SU-DHL-6 (cell line): ENCODE data around the gene DUSP9.

Source experiments
- H2AFZ ChIP-seq: fragments of 200-600 bp; sonication (generic); 2 replicates; pipeline ENCODE4 v1.6.1; 2014; ENCODE audit warnings: low read depth, mild to moderate bottlenecking, moderate library complexity, mixed read lengths, antibody characterized with exemption, low read length; ENCODE audit not compliant: severe bottlenecking
- H3F3A ChIP-seq: fragments of 200-600 bp; shearing (Covaris generic); 2 replicates; pipeline ENCODE4 v1.6.0; 2016; ENCODE audit warnings: antibody characterized with exemption, mild to moderate bottlenecking; ENCODE audit not compliant: insufficient read depth
- H3K27ac ChIP-seq: fragments of 200-600 bp; sonication (generic); 2 replicates; pipeline ENCODE4 v1.5.1; 2016; ENCODE audit warnings: low read depth, mild to moderate bottlenecking, low read length, moderate library complexity, mixed read lengths
- H3K27me3 ChIP-seq: fragments of 200-600 bp; sonication (generic), shearing (Covaris generic); 2 replicates; pipeline ENCODE4 v1.6.0; 2014; ENCODE audit warnings: mild to moderate bottlenecking, low read length
- H3K36me3 ChIP-seq: fragments of 200-600 bp; sonication (generic); 2 replicates; pipeline ENCODE4 v1.6.1; 2014; ENCODE audit warnings: mild to moderate bottlenecking, low read length, mixed read lengths
- H3K4me2 ChIP-seq: fragments of 300-600, 200-600 bp; shearing (Covaris generic), sonication (generic); 2 replicates; pipeline ENCODE4 v1.6.0; 2014; ENCODE audit warnings: low read length, low read depth, mild to moderate bottlenecking; ENCODE audit not compliant: poor library complexity, severe bottlenecking
- H3K4me3 ChIP-seq: fragments of 200-600 bp; sonication (generic); 2 replicates; pipeline ENCODE4 v1.5.1; 2014; ENCODE audit warnings: antibody characterized with exemption, low read length, mild to moderate bottlenecking, mixed read lengths; ENCODE audit not compliant: insufficient read depth, poor library complexity, severe bottlenecking
- H3K79me2 ChIP-seq: fragments of 200-600 bp; sonication (generic); 2 replicates; pipeline ENCODE4 v1.6.1; 2014; ENCODE audit warnings: mild to moderate bottlenecking, low read length, moderate library complexity; ENCODE audit not compliant: insufficient read depth
- H3K9ac ChIP-seq: fragments of 200-600 bp; sonication (generic); 2 replicates; pipeline ENCODE4 v1.7.0; 2014; ENCODE audit warnings: mild to moderate bottlenecking, low read length
- H3K9me2 ChIP-seq: fragments of 200-600 bp; sonication (generic); replicated peaks from 2 replicates; pipeline ENCODE4 v1.6.1; 2014; ENCODE audit warnings: low read length; ENCODE audit not compliant: insufficient read depth
- H3K9me3 ChIP-seq: fragments of 200-600 bp; sonication (generic); 2 replicates; pipeline ENCODE4 v1.6.1; 2014; ENCODE audit warnings: low read length, mixed read lengths; ENCODE audit not compliant: insufficient read depth
- H4K20me1 ChIP-seq: fragments of 200-600 bp; sonication (generic); 2 replicates; pipeline ENCODE4 v1.6.1; 2014; ENCODE audit warnings: low read depth, mild to moderate bottlenecking, antibody characterized with exemption, low read length, moderate library complexity, mixed read lengths
- EZH2phosphoT487 ChIP-seq: fragments of 200-600 bp; sonication (generic), shearing (Covaris generic); conservative IDR thresholded peaks from 2 replicates; pipeline ENCODE4 v1.6.1; 2018; ENCODE audit warnings: mild to moderate bottlenecking, antibody characterized with exemption, low read length, moderate library complexity, mixed read lengths
- TF ChIP-seq, protein P1 (sequence below): fragments of 200-600 bp; sonication (generic); IDR thresholded peaks from one replicate; pipeline ENCODE4 v1.5.1; 2017; ENCODE audit warnings: antibody characterized with exemption, mild to moderate bottlenecking, low read length, moderate library complexity; ENCODE audit not compliant: insufficient read depth, poor library complexity, severe bottlenecking

The DUSP9 gene

DNA sequence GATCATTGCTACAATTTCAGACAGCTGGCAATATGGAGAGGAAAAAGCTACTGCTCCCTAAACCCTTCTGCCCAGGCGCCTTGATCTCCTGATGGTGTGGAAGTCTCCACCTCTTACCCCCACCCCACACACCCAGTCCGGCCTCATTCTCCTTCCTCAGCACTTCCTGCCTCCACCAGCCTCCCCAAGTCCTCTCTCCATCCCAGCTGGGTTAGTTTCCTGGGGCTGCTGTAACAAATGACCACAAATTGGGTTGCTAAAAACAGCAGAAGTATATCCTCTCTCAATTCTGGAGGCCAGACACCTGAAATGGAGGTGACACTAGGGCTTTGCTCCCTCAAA lies 47.0 kb upstream of the DUSP9 start:
- TF ChIP-seq EZH2phosphoT487: no peak
- TF ChIP-seq, protein P1, sequence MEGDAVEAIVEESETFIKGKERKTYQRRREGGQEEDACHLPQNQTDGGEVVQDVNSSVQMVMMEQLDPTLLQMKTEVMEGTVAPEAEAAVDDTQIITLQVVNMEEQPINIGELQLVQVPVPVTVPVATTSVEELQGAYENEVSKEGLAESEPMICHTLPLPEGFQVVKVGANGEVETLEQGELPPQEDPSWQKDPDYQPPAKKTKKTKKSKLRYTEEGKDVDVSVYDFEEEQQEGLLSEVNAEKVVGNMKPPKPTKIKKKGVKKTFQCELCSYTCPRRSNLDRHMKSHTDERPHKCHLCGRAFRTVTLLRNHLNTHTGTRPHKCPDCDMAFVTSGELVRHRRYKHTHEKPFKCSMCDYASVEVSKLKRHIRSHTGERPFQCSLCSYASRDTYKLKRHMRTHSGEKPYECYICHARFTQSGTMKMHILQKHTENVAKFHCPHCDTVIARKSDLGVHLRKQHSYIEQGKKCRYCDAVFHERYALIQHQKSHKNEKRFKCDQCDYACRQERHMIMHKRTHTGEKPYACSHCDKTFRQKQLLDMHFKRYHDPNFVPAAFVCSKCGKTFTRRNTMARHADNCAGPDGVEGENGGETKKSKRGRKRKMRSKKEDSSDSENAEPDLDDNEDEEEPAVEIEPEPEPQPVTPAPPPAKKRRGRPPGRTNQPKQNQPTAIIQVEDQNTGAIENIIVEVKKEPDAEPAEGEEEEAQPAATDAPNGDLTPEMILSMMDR: no peak
- H3K9me3 ChIP-seq: no peaks in the 10 kb centered on the region
- H3F3A ChIP-seq: no peaks in the 10 kb centered on the region
- no peak overlapping the region for H2AFZ ChIP-seq
- no peaks in the 10 kb centered on the region for H3K79me2 ChIP-seq
- H3K36me3 ChIP-seq: no peaks in the 10 kb centered on the region
- no peaks in the 10 kb centered on the region for H3K27me3 ChIP-seq
- no peak overlapping the region for H3K27ac ChIP-seq
- peak overlapping the region; percentile 75 for H3K9ac ChIP-seq
- peak overlapping the region; percentile 61 for H3K4me2 ChIP-seq
- H3K9me2 ChIP-seq: no peaks in the 10 kb centered on the region
- H4K20me1 ChIP-seq: no peaks in the 10 kb centered on the region
- H3K4me3 ChIP-seq: peak overlapping the region; percentile 66

DNA sequence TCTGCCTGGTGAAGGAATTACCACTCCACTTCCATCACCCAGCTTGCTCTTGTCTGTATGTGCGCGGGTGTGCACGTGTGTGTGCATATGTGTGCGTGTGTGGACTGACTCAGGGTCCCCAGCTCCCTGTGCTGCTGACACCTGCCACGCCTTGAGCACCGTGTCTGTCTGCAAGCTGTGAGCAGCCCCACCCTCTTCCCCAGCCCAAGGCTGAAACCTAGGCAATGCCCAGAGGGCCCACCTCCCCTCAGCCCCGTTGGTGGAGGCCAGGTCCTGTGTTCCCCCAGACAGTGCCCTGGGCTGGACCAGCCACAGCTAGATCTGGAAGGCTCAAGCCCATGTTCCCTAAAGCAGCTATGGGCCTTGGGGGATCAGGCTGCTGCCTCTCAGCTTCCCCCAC lies 46.1 kb upstream of the DUSP9 start:
- TF ChIP-seq, protein P1: no peak
- TF ChIP-seq EZH2phosphoT487: no peak
- Histone ChIP-seq H4K20me1 (no peaks in the 10 kb centered on the region), H3K27me3 (no peaks in the 10 kb centered on the region), H3K9ac (no peak overlapping the region), H3K9me3 (no peaks in the 10 kb centered on the region), H3K36me3 (no peaks in the 10 kb centered on the region), H3K27ac (no peak overlapping the region), H3K4me3 (no peak overlapping the region), H3K4me2 (no peak overlapping the region), H3K79me2 (no peaks in the 10 kb centered on the region), H3F3A (no peaks in the 10 kb centered on the region), H2AFZ (no peak overlapping the region), H3K9me2 (no peaks in the 10 kb centered on the region)

DNA sequence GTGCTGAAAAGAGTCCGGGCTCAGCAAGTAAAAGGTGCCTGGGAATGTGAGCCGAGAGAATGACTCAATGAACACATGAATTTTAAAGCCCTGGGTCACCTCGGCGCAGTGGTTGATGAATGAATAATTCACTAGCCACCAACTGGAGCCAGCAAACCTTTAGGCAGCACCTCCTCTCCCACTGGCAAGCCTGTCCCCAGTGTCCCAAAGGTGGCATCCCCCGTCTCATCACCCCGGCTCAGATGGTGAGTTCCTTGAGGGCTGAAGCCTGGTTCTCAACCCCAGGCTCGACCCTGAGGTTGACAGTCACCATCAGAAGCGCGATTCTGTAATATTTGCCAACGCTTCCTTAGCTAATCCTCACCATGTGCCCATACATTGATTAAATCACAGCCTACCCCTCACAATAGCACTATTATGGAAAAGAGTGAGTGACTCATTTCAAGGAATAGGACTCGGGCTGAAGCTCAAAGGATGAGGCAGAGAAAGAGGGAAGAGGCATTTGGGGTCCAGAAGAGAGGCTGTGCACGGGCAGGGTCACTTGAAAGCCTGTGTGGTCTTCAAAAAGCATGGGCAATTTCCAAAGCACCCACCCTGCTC lies 45.4 kb upstream of the DUSP9 start:
- no peak overlapping the region for H3K4me3 ChIP-seq
- no peaks in the 10 kb centered on the region for H3K27me3 ChIP-seq
- TF ChIP-seq, protein P1: no peak
- TF ChIP-seq EZH2phosphoT487: no peak
- H3F3A ChIP-seq: no peaks in the 10 kb centered on the region
- H4K20me1 ChIP-seq: no peaks in the 10 kb centered on the region
- H3K36me3 ChIP-seq: no peaks in the 10 kb centered on the region
- no peaks in the 10 kb centered on the region for H3K79me2 ChIP-seq
- no peaks in the 10 kb centered on the region for H3K9me3 ChIP-seq
- no peak overlapping the region for H2AFZ ChIP-seq
- no peak overlapping the region for H3K9ac ChIP-seq
- no peak overlapping the region for H3K27ac ChIP-seq
- H3K4me2 ChIP-seq: no peak overlapping the region
- no peaks in the 10 kb centered on the region for H3K9me2 ChIP-seq
